ENCODE measurements around the gene LMBR1L. TPM values are rescaled to one million over a fixed set of nuclear protein-coding genes. Genes with fewer than 3 reads are reported as not detected.
A peak's percentile ranks its signal among the peaks of the same experiment; 100 is the strongest.

The LMBR1L gene
- total and polyA plus RNA-seq, 2 of the 13 experiments (the other 11 are each of a cell fraction or from before 2014, with no cell fraction given), result 12.2 to 65.9 TPM

- TF ChIP-seq ZNF574 (CRISPR knock-in tag; IDR thresholded peaks at IDR 0.05) (peak; percentile 93), ISX (CRISPR knock-in tag; conservative IDR thresholded peaks at IDR 0.05) (no peak), ZNF484 (CRISPR knock-in tag; IDR thresholded peaks at IDR 0.05; ENCODE audit: borderline replicate concordance, low read depth) (no peak), ZNF432 (CRISPR knock-in tag; IDR thresholded peaks at IDR 0.05; ENCODE audit: borderline replicate concordance) (no peak), MTF2 (CRISPR knock-in tag; IDR thresholded peaks at IDR 0.05; ENCODE audit: borderline replicate concordance) (no peak), ZFYVE20 (CRISPR knock-in tag; IDR thresholded peaks at IDR 0.05; ENCODE audit: borderline replicate concordance, low read depth) (no peak), HDAC1 (CRISPR knock-in tag; IDR thresholded peaks at IDR 0.05) (peak; percentile 92), MEIS2 (CRISPR knock-in tag; IDR thresholded peaks at IDR 0.05) (peak; percentile 77), E2F2 (CRISPR knock-in tag; IDR thresholded peaks at IDR 0.05; ENCODE audit: borderline replicate concordance) (no peak), IRF1 (CRISPR knock-in tag; IDR thresholded peaks at IDR 0.05; ENCODE audit: low read depth) (peak; percentile 86; the same call in 1 of the 2 replicates), HOXA7 (CRISPR knock-in tag; IDR thresholded peaks at IDR 0.05) (peak; percentile 87; the same call in 1 of the 2 replicates), ZBTB43 (CRISPR knock-in tag; conservative IDR thresholded peaks at IDR 0.05) (no peak), MAF1 (CRISPR knock-in tag; IDR thresholded peaks at IDR 0.05; ENCODE audit: borderline replicate concordance) (no peak), MTA1 (CRISPR knock-in tag; IDR thresholded peaks at IDR 0.05; ENCODE audit: borderline replicate concordance) (peak; percentile 85; the same call in 1 of the 2 replicates), ARID5B (CRISPR knock-in tag; IDR thresholded peaks at IDR 0.05) (peak; percentile 41), SNAI1 (CRISPR knock-in tag; IDR thresholded peaks at IDR 0.05; ENCODE audit: borderline replicate concordance) (0 out of 2 replicates have a peak, but pooled peaks have one; percentile 51), TCF7 (IDR thresholded peaks at IDR 0.05; ENCODE audit: low read depth) (0 out of 2 replicates have a peak, but pooled peaks have one; percentile 24)
Measured at GRCh38 chr12:49060237-49061156, 50.1 kb downstream of the LMBR1L start, which contains the start of gene KMT2D (continued).
